EL (cell line): ENCODE measurements around the gene SLC43A2.
"Not testable (repeated sequence)": the region's sequence is repeated elsewhere in the genome, so short reads cannot be mapped to it uniquely, and the experiment has no call there.

Experiments used
- DNase-seq: peaks from one replicate; pipeline ENCODE4 v3.0.0-alpha.2; 2016

The SLC43A2 gene

DNA sequence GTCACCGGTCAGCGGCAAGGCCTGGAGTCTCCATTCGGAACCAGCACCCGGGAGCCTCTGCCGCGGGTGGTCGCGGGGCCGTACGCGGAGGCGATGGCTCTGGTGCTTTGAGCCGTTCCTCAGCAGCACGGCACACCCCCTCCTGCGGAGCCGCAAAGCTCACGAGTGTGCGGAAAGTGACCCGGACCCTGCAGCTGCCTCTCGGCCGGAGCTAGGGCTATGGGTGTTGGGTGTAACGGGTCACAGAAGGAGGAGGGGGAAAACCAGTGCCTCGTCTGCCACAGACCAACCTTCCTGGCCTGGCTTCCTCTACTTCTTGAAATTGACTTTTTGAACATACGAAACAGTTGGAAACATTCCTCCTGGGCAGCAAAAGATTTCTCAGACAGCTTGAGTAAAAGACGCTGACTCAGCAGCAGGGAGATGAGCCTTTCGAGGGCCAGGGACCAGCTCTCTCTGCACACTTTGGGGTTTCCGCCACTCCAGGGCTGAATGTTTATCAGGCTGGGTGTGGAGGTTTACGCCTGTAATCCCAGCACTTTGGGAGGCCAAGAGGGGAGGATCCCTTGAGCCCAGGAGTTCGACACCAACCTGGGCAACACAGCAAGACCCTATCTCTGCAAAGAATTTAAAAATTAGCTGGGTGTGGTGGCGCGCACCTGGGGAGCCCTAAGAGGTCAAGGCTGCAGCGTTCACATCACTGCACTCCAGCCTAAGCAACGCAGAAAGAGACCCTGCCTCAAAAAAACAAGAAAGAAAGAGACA, 39.6 kb downstream of the SLC43A2 start:
- no peak for DNase-seq

DNA sequence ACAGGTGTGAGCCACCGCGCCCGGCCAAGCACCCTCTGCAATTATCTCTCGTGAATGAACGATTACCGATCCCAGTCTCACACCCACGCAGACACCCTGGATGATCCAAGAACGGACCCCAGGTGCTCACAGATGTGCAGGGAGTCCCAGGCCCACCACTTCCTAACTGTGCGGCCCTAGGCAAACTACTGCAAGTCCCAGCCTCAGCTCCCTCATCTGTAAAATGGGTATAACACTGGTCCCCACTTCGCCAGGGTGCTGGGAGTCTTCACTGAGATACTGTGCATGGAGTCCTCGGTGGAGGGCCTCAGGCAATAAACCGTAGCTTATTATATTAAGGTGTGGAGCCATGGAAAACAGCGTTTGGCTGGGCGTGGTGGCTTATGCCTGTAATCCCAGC, 44.5 kb downstream of the SLC43A2 start:
- DNase-seq = no peak

DNA sequence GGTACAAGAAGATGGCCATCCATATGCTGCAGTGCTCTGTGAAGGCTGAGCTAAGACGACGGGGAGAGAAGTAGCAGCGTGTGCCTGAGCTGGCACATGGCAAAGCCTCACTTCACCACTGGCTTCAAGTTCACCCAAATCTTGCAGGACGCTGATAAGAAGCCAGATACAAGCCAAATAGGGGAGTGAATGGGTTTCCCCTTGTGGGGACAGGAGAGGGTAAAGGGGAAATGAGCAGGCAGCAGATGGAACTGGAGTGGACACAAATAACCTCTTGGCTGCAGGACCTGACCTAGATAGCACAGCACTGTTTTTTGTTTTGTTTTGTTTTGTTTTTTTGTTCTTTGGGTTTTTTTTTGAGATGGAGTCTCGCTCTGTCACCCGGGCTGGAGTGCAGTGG, 45.1 kb downstream of the SLC43A2 start:
- no peak for DNase-seq

DNA sequence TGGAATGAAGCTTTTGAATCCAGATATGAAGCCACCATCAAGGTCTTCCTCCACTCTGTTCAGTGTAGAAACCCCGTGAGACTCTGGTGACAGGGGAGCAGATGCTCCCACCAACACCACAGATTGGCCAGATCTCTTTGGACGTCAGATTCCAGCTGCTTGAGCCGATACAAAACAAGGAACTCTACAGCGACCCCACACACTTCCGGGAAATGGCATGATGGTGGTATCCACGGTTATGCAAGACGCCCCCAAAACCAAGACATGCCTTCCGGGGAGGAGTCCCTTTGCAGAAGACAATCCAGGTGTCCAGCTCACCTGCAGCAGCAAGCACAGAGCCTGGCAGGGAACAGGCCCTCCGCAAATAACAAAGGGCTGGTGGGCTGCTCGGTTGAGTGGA, 46.3 kb downstream of the SLC43A2 start:
- DNase-seq = no peak

DNA sequence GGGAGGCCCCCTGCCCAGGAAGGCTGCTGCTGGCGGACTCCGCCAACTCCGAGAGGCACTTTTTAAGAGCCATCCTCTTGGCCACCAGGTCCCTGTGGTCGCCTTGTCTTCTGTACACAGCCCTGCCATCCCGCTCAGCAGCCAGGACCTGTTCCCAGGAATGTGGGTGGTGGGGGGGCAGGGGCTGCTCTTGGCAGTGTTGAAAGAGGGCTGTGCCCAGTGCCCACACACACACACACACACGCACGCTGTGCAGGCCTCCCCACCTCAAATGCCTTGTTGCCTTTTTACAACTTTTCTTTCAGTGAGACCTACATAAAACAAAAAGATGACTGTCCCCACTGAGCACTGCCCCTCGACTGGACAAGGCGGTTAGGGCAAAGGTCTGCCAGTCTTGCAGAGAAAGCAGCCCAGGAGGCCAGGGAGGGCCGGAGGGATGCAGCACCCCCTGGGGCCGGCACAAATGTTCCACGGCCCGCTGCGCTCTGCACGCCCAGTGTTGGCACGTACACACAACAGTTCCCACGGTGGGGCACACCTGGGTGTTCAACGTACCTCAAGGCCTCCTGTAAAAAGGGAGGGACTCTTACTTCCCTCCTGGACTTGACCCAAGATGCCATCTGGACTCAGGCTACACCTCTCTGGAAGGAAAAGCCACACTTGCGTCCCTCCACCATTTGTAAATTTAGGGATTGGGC, 47.5 kb downstream of the SLC43A2 start:
- no peak for DNase-seq

- DNase-seq = no peak
Measured at GRCh38 chr17:1578029-1578428, 50.6 kb downstream of the SLC43A2 start.

GRCh38 chr17:1577583-1578013, 51.0 kb downstream of the SLC43A2 start:
- DNase-seq = no peak

DNA sequence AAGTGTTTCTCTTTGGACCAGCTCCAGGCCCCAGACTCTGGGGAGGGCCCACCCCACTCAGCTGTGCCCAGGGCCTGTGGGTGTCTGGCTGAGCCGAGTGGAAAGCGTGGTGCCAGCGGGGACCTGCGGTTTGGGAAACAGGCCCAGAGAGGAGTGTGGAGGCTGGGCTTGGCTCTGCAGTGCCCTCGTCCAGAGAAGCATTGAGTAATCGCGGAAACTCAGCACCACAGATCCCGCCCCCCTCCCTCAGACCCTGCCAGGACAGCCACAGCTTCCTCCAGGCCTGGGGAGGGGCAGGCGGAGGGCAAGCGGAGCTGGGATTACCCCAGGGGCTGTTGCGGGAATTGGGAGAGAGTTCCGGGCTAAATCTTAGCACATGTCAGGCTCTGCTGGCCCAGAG, 51.5 kb downstream of the SLC43A2 start:
- peak; percentile 95 for DNase-seq

DNA sequence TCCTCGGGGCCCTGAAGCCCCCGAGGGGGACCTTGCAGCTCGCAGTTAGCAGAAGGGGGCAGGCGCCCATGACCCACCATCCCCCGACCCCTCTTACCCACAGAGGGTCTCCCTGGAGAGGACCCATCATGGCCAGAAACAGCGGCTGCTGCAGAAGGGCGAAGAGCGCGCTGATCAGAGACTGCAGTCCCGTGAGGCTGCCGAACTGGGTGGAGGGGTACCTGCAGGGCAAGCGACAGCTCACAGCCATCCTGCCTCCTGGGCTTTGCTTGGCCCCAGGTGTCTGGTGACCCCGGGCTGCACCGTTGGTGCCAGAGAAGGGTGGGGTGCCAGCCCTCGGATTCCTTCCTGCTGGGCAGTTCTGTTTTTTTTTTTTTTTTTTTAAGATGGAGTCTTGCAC, 52.1 kb downstream of the SLC43A2 start:
- DNase-seq = no peak

- no peak for DNase-seq
Measured at GRCh38 chr17:1574697-1575471, 53.8 kb downstream of the SLC43A2 start.

DNA sequence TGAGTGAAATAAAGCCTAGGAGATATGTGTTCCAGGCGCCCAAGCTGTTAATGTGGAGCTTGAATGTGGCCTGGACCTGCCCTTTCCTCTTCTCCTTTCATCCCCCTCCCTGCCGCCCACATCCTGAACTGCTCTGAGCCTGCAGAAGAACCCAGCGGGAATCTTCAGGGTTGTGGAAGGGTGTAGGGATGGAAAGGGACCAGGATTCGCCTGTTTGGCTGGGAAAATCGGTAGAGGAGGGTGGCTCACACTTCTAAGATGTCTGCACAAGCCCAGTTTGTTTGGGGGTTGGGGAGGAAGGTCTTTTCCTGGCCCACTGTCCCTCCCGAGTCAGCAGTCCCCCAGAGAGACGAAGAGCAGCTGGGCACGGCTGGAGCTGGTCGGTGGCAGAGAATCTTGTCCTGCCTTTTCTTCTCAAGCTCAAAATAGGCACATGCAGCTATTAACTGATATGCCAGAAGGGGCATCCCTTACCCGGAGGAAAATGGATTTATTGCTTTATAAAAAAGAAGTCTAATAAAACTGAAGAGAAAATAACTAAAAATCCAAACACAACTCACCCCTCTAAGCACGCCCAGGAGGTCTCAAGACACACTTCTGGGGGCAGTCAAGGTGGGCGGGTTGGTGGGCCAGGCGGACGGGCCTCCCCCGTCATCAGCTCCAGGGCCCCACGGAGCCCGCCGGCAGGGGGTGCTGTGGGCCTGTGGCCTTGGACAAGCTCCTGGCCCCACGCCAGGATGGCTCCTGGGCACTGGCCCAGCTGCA, 54.5 kb downstream of the SLC43A2 start:
- peak; percentile 76 for DNase-seq

- not testable (repeated sequence) for DNase-seq
Measured at GRCh38 chr17:1572646-1573045, 56.0 kb downstream of the SLC43A2 start.

DNA sequence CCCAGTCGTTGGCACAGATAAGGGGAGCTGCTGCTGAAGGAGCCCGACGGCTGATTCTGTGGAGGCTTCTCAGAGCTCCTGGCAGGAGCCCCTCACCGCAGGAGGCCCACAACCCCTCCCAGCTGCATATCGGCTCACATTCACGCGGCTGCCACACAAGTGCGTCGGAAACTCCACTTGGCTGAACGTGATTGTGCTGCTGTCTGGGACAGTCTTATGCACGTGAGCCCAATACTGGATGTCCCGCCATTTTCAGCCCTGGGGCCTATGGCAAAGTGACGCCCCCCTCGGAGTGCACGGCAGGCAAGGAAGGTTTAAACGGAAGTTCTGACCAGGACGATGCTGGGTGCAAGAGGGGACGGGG, 57.3 kb downstream of the SLC43A2 start:
- DNase-seq = no peak

- no peak for DNase-seq
Measured at GRCh38 chr17:1568950-1569810, 59.5 kb downstream of the SLC43A2 start.

DNA sequence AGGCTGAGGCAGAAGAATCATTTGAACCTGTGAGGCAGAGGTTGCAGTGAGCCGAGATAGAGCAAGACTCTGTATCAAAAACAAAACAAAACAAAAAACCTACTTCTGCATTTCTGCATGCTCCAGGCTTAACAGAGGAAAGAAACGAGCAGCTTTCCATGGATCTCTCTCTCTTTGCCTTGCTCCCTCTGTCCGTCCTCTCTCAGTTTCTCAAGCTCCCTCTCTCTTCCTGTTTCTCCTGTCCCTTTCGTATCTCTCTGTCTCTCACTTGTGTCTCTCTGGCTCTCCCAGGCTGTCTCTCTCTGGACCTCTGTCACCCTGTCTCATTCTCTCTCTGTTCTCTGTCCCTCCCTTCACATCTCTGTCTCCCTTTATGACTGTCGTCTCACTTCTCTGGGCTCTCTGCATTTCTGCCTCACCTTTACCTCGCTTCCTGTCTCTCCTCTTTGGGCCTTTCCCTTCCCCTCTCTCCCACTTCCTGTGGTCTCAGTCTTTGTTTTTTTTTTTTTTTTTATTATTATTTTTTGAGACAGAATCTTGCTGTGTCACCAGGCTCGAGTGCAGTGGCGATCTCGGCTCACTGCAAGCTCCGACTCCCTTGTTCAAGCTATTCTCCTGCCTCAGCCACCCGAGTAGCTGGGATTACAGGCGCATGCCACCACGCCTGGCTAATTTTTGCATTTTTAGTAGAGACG, 62.0 kb downstream of the SLC43A2 start:
- no peak for DNase-seq

DNA sequence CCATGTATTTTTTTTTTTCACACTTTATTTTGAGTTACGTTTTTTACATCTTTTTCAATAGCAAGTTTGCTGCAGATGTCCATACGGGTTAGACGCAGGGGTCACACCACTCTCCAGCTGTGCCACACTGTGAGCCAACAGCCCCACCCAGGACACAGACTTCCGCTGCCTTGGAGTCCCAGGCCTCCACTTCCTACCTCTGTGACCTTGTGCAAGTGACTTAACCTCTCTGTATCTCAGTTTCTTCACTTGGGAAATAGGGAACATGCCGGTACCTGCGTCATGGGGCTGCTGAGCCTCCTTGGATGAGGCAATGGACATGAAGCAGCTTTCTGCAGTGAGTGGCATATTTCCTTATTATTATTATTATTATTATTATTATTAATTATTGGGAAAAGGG, 62.8 kb downstream of the SLC43A2 start:
- no peak for DNase-seq

DNA sequence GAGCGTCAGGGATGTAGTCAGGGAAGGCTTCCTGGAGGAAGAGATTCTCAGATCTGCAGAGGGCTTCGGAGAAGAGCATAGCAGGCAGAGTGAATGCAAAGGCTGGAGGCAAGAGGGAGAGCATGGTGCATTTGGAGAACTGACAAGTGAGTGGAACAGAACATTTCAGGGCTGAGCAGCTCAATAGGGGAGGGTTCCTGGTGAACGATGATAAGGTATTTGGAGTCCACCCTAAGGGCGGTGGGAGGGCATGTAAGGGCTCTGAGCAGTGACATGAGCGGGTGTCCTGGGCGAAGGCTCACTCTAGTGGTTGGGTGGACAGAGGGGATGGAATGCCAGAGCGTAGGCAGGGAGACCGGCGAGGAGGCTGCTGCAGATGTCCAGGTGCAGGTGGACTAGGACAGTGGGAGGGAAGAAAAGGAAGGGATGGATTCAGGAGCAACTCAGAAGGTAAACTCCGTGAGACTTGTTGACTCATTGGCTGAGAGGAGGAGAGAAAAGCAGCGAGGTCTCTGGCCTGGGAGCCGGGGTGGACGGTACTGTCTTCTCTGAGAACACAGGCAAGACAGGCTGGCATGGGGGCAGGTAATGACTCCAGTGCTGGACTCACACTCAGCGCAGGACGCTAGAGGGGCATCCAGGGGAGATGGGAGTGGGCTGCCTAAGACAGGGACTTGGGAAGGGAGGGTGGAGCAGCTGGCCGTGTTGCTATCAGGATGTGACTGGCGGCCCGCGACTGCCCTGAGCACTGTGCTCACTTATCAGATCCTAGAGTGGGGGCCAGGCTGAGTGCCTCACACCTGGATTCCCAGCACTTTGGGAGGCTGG, 64.6 kb downstream of the SLC43A2 start:
- DNase-seq = no peak

DNA sequence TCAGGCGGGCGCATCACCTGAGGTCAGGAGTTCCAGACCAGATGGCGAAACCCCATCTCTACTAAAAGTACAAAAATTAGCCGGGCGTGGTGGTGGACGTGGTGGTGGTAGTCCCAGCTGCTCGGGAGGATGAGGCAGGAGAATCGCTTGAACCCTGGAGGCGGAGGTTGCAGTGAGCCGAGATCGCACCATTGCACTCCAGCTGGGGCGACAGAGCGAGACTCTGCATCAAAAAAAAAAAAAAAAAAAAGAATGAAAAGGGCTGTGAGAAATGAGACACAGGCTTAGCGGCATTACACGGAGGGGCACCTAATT, 65.2 kb downstream of the SLC43A2 start:
- not testable (repeated sequence) for DNase-seq

DNA sequence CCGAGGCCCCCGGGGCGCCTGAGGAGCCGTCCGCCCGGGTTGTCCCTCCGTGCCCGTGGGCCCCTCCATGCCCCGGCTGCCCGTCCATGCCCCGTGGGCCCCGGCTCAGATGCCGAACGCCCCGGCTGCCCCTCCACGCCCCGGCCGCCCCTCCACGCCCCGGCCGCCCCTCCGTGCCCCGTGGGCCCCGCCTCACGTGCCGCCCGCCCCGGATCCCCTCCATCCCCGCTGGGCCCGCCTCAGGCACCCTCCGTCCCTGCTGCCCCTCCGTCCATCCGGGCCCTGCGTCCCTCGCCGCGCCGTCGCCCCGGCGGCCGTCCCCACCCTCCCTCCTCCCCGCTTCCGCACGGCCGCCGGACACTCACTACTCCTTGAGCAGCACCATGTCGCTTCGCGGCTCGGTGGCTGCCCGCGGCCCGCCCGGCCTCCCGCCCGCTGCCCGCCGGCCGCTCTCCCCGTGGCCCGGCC, 66.4 kb downstream of the SLC43A2 start:
- no peak for DNase-seq

DNA sequence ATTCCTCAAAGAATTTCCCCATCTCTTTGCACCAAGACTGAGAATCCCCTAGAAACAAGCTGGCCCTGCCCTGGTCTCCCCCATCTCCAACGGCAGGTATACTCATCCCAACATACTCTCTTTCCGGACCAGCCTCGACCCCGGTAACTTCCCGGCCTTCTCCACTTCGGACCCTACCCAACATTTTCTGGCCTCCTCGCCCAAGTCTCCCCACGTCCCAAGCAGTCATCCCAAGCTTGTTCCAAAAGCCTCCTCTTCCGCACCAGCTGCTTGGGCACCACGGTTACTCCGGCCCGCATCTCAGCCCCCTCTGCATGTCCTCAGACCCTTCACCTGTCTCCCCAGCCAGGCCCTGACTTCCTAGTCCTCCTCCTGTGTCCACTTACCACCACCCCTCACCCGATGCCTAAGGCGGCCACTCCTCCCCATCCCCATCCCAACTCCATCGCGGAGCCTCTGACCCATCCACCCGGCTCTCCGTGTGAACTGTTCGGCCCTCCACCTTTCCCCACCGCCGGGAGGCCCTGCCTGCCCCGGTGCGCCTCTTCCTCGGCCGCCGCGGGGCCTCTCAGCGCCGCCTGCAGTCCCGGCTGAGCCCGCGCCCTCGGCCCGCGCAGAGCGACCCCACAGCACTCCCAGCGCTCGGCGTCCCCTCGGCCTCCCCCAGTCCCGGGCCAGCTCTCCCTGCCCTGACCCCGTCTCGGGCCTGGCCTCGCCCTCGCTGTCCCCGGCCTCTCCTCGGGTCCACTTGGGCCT, 67.0 kb downstream of the SLC43A2 start:
- peak; percentile 23 for DNase-seq
